ENCODE data around the gene FBXW5.

Gene FBXW5

DNA sequence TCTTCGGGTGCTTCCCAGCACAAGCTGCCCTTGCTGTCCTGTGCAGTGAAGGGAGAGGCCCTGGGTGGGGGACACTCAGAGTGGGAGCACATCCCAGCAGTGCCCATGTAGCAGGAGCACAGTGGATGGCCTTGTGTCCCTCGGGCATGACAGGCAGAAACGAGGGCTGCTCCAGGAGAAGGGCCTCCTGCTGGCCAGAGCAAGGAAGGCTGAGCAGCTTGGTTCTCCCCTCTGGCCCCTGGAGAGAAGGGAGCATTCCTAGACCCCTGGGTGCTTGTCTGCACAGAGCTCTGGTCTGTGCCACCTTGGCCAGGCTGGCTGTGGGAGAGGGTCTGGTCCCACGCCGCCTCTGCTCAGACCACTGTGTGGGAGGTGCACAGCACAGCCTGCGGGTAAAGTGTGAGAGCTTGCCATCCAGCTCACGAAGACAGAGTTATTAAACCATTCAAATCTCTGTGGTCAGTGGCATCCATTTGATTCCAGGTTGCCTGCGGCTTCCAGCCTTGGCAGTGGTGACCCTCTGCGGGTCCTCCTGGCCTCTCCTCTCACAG, 18.3 kb downstream of the FBXW5 start:
- no peak for DNase-seq (ENCODE audit: low read depth in 1 of 2, low spot score in 1 of 2)
- in situ Hi-C loops (cut with HindIII; ENCODE audit: low pct_unique_long_range_greater_than_20kb, low sequenced_read_pairs): no loop called here
- no peak for TF ChIP-seq JUND (IDR thresholded peaks at IDR 0.05; ENCODE audit: low read depth)

DNA sequence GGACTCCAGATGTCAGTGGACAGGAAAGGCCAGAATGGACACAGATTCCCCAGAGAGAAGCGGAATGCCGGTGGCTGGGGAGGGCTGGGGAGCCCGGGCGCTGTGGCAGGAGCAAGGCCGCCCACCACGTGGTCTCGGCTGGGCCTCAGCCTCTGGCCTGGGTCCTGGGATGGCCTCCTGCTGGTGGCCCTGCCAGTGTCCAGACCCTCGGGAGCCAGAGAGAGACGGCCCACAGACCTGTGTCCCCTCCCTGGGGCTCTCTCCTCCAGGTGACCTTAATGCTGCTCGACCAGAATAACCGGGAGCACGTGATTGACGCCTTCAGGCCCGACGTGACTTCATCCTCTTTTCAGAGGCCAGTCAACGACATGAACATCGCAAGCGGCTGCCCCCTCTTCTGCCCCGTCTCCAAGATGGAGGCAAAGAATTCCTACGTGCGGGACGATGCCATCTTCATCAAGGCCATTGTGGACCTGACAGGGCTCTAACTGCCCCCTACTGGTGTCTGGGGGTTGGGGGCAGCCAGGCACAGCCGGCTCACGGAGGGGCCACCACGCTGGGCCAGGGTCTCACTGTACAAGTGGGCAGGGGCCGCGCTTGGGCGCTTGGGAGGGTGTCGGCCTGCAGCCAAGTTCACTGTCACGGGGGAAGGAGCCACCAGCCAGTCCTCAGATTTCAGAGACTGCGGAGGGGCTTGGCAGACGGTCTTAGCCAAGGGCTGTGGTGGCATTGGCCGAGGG, 19.0 kb downstream of the FBXW5 start:
- no peak for TF ChIP-seq JUND (IDR thresholded peaks at IDR 0.05; ENCODE audit: low read depth)
- in situ Hi-C loops (cut with HindIII; ENCODE audit: low pct_unique_long_range_greater_than_20kb, low sequenced_read_pairs): no loop called here

DNA sequence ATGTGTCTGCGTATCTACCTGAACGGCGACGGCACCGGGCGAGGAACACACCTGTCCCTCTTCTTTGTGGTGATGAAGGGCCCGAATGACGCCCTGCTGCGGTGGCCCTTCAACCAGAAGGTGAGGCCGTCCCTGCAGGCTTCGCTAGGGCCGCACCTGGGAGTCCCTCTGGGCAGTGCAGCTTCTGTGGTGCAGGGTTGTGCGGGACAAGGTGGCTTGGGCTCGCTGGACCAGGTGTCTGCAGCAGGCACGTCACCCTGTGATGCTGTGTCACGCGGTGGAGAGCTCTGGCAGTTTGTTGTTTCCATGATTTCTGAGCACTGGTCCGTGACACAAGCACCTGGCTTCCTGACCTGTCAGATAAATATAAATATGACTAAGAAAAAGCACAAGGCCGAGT, 20.7 kb downstream of the FBXW5 start:
- no peak for DNase-seq (ENCODE audit: low read depth in 1 of 2, low spot score in 1 of 2)
- in situ Hi-C loops (cut with HindIII; ENCODE audit: low pct_unique_long_range_greater_than_20kb, low sequenced_read_pairs): no loop called here
- no peak for TF ChIP-seq JUND (IDR thresholded peaks at IDR 0.05; ENCODE audit: low read depth)

More for the DNA sequence above, 19.0 kb downstream of the FBXW5 start:
- DNase-seq (ENCODE audit: low read depth in 1 of 2, low spot score in 1 of 2): peak; percentile 54 to 85

DNA sequence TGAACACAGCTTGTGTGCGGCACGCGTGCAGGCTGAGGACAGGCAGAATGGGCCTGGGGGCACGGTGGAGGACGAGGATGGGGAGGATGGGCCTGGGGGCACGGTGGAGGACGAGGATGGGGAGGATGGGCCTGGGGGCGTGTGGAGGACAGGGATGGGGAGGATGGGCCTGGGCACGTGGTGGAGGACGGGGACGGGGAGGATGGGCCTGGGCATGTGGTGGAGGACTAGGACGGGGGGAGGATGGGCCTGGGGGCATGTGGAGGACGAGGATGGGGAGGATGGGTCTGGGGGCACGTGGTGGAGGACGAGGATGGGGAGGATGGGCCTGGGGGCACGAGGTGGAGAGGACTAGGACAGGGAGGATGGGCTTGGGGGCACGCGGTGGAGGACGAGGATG, 22.0 kb downstream of the FBXW5 start:
- DNase-seq (ENCODE audit: low read depth in 1 of 2, low spot score in 1 of 2): no peak
- in situ Hi-C loops (cut with HindIII; ENCODE audit: low pct_unique_long_range_greater_than_20kb, low sequenced_read_pairs): no loop called here

DNA sequence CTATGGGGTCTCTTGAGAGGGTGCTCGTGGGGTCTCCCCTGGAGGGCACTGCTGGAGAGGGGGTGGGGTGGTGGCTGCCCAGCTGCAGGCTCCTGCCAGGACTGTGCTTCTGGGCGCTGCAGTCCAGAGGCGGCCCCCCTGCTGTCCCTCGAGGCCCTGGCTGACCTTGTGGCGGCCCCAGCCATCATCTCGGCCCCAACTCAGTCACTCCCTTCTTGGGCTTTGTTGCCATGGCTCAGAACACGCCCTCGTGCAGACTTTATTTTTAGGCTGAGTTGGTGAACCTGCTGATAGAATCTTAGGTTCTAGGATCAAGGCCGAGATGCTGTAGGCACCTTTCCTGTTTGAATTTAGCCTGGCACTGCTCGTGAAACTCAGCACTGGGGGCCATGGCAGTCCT, 22.8 kb downstream of the FBXW5 start:
- in situ Hi-C loops (cut with HindIII; ENCODE audit: low pct_unique_long_range_greater_than_20kb, low sequenced_read_pairs): no loop called here
- TF ChIP-seq JUND (IDR thresholded peaks at IDR 0.05; ENCODE audit: low read depth): no peak
- no peak for DNase-seq (ENCODE audit: low read depth in 1 of 2, low spot score in 1 of 2)

More for the DNA sequence above, 22.0 kb downstream of the FBXW5 start:
- no peak for TF ChIP-seq JUND (IDR thresholded peaks at IDR 0.05; ENCODE audit: low read depth)

DNA sequence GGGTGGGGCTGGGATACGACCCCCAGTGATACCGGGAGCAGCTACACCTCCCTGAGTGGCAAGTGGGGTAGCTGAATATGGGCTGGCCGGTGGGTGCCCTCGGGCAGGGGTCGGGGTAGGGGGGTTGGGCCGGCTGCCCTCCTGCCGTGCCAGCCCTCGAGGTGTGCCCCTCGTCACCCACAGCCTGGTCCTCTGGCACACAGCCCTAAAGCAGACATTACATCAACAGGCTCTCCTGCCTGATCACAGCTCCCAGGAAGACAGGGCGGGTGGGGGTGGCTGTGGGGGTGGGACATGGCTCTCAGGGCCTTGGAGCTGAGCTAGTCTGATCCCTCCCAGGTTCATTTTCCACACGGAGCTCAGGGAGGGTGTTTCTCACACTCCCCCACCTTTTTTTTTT, 23.2 kb downstream of the FBXW5 start:
- in situ Hi-C loops (cut with HindIII; ENCODE audit: low pct_unique_long_range_greater_than_20kb, low sequenced_read_pairs): no loop called here
- no peak for DNase-seq (ENCODE audit: low read depth in 1 of 2, low spot score in 1 of 2)
- no peak for TF ChIP-seq JUND (IDR thresholded peaks at IDR 0.05; ENCODE audit: low read depth)

DNA sequence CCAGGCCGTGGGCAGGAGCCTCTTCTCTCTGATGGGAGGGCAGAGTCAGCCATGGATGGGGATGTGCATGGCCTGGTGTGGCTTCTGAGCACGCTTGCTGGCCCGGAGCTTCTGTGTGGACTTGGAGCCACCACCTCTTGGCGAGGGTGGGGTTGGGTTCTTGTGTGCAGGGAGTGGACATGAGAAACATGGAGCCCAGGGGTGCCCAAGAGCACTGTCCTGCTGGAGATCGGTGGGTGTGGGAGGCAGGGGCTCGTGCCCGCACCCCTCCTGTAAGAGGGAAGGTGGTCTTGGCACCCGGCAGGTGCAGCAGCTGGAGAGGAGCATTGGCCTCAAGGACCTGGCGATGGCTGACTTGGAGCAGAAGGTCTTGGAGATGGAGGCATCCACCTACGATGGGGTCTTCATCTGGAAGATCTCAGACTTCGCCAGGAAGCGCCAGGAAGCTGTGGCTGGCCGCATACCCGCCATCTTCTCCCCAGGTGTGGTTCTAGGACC, 23.8 kb downstream of the FBXW5 start:
- no peak for TF ChIP-seq JUND (IDR thresholded peaks at IDR 0.05; ENCODE audit: low read depth)
- in situ Hi-C loops (cut with HindIII; ENCODE audit: low pct_unique_long_range_greater_than_20kb, low sequenced_read_pairs): no loop called here
- no peak for DNase-seq (ENCODE audit: low read depth in 1 of 2, low spot score in 1 of 2)

DNA sequence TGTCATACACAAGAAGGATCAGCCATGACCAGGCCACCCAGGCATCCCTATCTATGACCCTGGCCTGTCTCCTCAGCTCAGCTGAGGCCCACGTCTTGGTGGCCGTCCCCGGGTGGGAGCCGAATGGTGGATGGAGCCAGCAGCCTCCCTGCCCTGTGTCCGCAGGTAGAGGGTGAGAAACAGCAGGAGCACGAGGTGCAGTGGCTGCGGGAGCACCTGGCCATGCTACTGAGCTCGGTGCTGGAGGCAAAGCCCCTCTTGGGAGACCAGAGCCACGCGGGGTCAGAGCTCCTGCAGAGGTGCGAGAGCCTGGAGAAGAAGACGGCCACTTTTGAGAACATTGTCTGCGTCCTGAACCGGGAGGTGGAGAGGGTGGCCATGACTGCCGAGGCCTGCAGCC, 24.5 kb downstream of the FBXW5 start:
- in situ Hi-C loops (cut with HindIII; ENCODE audit: low pct_unique_long_range_greater_than_20kb, low sequenced_read_pairs): no loop called here
- TF ChIP-seq JUND (IDR thresholded peaks at IDR 0.05; ENCODE audit: low read depth): no peak
- no peak for DNase-seq (ENCODE audit: low read depth in 1 of 2, low spot score in 1 of 2)

DNA sequence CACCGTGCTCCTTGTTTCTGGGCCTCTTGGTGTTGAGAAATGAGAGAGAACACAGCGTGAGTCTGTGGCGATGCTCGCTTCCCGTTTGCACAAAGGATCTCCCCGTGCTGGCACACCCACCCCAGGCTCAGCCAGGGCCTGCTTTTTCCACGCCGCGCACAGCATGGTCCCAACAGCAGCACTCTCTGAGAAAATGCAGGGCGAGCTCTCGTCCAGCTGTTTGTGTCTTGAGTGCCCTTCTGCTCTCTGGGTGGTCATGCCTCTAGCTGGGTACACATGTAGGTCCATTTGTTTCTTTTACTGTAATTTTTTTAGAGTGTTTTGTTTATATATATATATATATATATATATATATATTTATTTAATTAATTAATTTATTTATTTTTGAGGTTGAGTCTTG, 26.6 kb downstream of the FBXW5 start:
- in situ Hi-C loops (cut with HindIII; ENCODE audit: low pct_unique_long_range_greater_than_20kb, low sequenced_read_pairs): no loop called here
- DNase-seq (ENCODE audit: low read depth in 1 of 2, low spot score in 1 of 2): no peak
- TF ChIP-seq JUND (IDR thresholded peaks at IDR 0.05; ENCODE audit: low read depth): no peak

DNA sequence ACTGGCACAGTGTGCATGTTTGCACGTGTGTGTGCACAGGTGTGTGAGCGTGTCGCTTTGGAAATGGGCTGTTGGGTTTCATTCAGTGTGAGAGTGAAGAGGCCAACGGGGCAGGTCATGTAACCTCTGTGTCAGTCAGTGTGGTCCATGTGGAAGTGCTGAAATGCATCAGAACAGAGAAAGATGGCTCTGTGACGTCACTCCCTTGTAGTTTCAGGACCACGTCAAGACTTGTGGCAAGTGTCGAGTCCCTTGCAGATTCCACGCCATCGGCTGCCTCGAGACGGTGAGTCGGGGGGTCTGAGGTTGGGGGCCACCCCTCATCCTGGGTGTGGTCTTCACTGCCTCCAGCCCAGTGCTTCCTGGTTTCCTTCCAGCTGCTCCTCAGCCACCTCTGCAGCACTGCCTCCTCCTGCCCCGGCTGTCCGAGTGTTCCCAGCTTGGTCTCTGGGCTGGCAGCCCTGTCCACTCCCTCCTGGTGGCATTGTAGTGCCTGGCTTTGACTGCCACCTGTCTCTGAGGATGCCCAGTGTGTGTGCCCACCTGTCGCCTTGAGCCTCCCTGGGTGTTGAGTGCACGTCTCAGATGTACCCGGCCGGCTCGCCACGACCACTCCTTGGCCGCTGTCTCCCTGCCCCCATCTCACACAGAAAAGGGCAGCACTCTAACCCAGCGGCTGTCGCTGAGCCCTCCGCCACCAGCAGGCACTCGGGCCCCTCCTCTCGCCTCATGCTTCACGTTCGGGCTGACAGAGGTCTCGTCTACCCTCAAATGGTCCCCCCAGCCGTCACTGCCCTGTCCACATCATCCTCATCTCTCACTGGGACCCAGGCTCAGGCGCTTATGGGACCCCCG, 28.0 kb downstream of the FBXW5 start:
- in situ Hi-C loops (cut with HindIII; ENCODE audit: low pct_unique_long_range_greater_than_20kb, low sequenced_read_pairs): no loop called here
- TF ChIP-seq JUND (IDR thresholded peaks at IDR 0.05; ENCODE audit: low read depth): no peak
- DNase-seq (ENCODE audit: low read depth in 1 of 2, low spot score in 1 of 2): no peak

DNA sequence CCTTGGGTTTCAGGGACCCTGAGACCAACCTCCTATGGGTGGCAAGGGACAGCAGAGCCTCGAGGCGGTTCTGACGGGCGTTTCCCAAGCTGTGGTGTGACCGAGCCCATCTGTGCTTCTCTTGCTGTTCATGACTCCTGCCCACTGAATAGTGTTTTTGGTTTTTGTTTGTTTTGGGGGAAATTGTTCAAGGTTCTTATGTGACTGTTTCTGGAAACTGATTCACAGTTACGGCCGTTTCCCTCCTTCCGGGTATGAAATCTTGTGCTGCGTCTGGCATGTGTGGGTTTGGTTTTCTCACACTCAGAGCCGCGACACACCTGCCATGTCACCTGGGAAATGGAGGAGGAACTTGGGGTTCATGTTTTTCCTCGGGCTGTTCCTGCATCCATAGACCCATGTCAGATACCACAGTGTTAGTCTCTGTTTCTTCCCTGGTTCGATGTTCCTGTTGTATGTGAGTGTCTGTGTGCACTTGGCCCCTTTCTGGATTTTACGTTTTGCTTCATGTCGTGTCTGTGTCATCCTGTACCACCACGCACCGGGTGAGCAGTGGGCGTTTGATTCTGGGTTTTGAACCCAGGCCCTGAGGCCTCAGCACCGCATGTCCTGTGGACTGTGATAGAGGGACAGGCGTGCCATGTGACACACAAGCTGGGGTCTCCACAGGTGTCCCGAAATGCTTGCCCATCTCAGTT, 28.8 kb downstream of the FBXW5 start:
- DNase-seq (ENCODE audit: low read depth in 1 of 2, low spot score in 1 of 2): no peak
- in situ Hi-C loops (cut with HindIII; ENCODE audit: low pct_unique_long_range_greater_than_20kb, low sequenced_read_pairs): no loop called here
- no peak for TF ChIP-seq JUND (IDR thresholded peaks at IDR 0.05; ENCODE audit: low read depth)

DNA sequence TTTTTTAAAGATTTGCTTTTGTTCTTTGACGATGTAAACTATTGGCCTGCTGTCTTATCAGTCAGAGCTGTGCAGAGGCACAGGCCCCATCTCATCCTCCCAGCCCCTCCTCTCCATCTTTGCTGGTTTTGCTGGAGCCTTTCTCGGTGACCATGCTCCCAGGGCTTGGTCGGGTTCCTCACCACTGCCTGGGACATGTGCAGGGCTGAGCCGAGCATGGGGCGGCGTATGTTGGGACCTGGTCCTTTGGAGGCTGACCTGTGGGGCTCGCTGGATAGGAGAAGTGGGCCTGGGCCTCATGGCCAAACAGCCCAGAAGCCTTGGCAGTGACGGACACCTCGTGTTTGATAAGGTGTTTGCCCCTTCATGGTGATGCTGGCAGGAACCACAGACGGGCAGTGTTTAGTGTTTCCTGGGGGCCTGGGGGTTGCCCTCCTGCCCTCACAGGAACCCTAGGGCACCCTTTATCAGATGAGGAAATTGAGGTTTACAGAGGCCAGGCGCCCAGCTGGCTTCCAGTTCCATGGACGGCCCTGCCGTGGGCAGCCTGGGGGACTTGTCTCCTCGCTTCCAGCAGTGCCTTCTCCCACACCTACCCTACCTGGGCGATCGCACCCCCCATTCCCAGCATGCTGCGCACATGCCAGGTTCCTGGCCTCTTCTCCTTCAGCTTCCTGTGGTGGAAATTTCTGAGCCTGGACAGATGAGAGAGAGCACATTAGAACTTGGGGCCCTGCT, 30.7 kb downstream of the FBXW5 start:
- no peak for TF ChIP-seq JUND (IDR thresholded peaks at IDR 0.05; ENCODE audit: low read depth)
- no peak for DNase-seq (ENCODE audit: low read depth in 1 of 2, low spot score in 1 of 2)
- in situ Hi-C loops (cut with HindIII; ENCODE audit: low pct_unique_long_range_greater_than_20kb, low sequenced_read_pairs): no loop called here

All from T47D (cell line).